Spinal cord (tissue), 10 donors: ENCODE measurements around the gene NDUFAF8. TPM values are rescaled to one million over a fixed set of nuclear protein-coding genes. Genes with fewer than 3 reads are reported as not detected.

Source experiments
- DNase-seq, 6 donors: peaks; one replicate each; pipeline versions ENCODE4 v3.0.0 to v3.0.0-alpha.2; 2013 to 2015; ENCODE audit warnings: low spot score in 6 of 6, low read depth in 4 of 6
- H3K27ac ChIP-seq: one replicate; pipeline ENCODE4 v1.5.1; 2013; ENCODE audit warnings: low read depth, low read length, control low read depth
- H3K27me3 ChIP-seq: one replicate; pipeline ENCODE4 v1.6.1; 2013; ENCODE audit warnings: low read length; ENCODE audit not compliant: control insufficient read depth, insufficient read depth
- H3K36me3 ChIP-seq: one replicate; pipeline ENCODE4 v1.6.1; 2013; ENCODE audit warnings: low read length; ENCODE audit not compliant: control insufficient read depth, insufficient read depth
- H3K4me1 ChIP-seq: one replicate; pipeline ENCODE4 v1.6.1; 2013; ENCODE audit warnings: low read length; ENCODE audit not compliant: control insufficient read depth, insufficient read depth
- H3K4me3 ChIP-seq: one replicate; pipeline ENCODE4 v1.5.1; 2013; ENCODE audit warnings: low read depth, low read length, control low read depth
- H3K9me3 ChIP-seq: one replicate; pipeline ENCODE4 v1.6.1; 2013; ENCODE audit warnings: low read length; ENCODE audit not compliant: control insufficient read depth, insufficient read depth
- WGBS: methylation state at CpG from one replicate; pipeline ENCODE4 v1.1.5; 2013; ENCODE audit warnings: missing lambda C conversion rate; ENCODE audit not compliant: insufficient coverage; 5-methylcytosine and 5-hydroxymethylcytosine counted together
- polyA plus RNA-seq, 2 donors: library from polyadenylated mRNA; unstranded; fragments of 120-200 nt; gene quantifications; one replicate each; pipeline ENCODE4 v1.2.1, GENCODE V29; 2013; ENCODE audit not compliant: insufficient read length in 2 of 2
- total RNA-seq, 2 donors: library from RNA; depleted of rRNA in 1 of 2; stranded (reverse); fragments of 120-200 nt in 1 of 2; fragments of >200 nt in 1 of 2; gene quantifications; one replicate each; pipeline versions ENCODE4 v1.2.3 to v1.2.4, GENCODE V29; 2013 to 2014
- donor health status: healthy.

NDUFAF8 gene
- total and polyA plus RNA-seq, 4 donors: 9.4 to 87.6 (median 73.9) TPM

GRCh38 chr17:81277946-81278693 lies 39.0 kb downstream of the NDUFAF8 start:
- H3K27me3 ChIP-seq: no peaks in the 10 kb centered on the region
- peaks cover 26% of the 10 kb centered on the region for H3K4me1 ChIP-seq
- H3K36me3 ChIP-seq: peaks cover 97% of the 10 kb centered on the region
- WGBS: 86% methylated on average over 20 of the region's 20 CpGs
- H3K27ac ChIP-seq: peak overlapping the region; percentile 53
- H3K4me3 ChIP-seq: no peak overlapping the region
- no peak for DNase-seq
- H3K9me3 ChIP-seq: no peaks in the 10 kb centered on the region

GRCh38 chr17:81278831-81279230 lies 39.7 kb downstream of the NDUFAF8 start:
- no peak for DNase-seq
- 100% methylated on average over 5 of the region's 8 CpGs for WGBS
- H3K36me3 ChIP-seq: peaks cover 97% of the 10 kb centered on the region
- peaks cover 26% of the 10 kb centered on the region for H3K4me1 ChIP-seq
- no peak overlapping the region for H3K4me3 ChIP-seq
- no peak overlapping the region for H3K27ac ChIP-seq
- no peaks in the 10 kb centered on the region for H3K9me3 ChIP-seq
- no peaks in the 10 kb centered on the region for H3K27me3 ChIP-seq

GRCh38 chr17:81279278-81280275 lies 40.5 kb downstream of the NDUFAF8 start:
- no peak overlapping the region for H3K27ac ChIP-seq
- H3K27me3 ChIP-seq: no peaks in the 10 kb centered on the region
- DNase-seq: peak in 2 of 6 donors; percentile 72 to 88
- no peaks in the 10 kb centered on the region for H3K9me3 ChIP-seq
- WGBS: 79% methylated on average over 47 of the region's 50 CpGs
- no peak overlapping the region for H3K4me3 ChIP-seq
- H3K4me1 ChIP-seq: peaks cover 26% of the 10 kb centered on the region
- H3K36me3 ChIP-seq: peaks cover 92% of the 10 kb centered on the region

GRCh38 chr17:81280571-81280970 lies 41.5 kb downstream of the NDUFAF8 start:
- Histone ChIP-seq H3K36me3 (peaks cover 89% of the 10 kb centered on the region), H3K4me3 (no peak overlapping the region), H3K27ac (no peak overlapping the region), H3K4me1 (peaks cover 35% of the 10 kb centered on the region), H3K9me3 (no peaks in the 10 kb centered on the region), H3K27me3 (no peaks in the 10 kb centered on the region)
- 79% methylated on average over 15 of the region's 24 CpGs for WGBS
- no peak for DNase-seq

- Histone ChIP-seq H3K36me3 (peaks cover 89% of the 10 kb centered on the region), H3K27me3 (no peaks in the 10 kb centered on the region), H3K27ac (no peak overlapping the region), H3K9me3 (no peaks in the 10 kb centered on the region), H3K4me1 (peaks cover 42% of the 10 kb centered on the region), H3K4me3 (no peak overlapping the region)
- DNase-seq: no peak
- 92% methylated on average over 31 of the region's 33 CpGs for WGBS
Measured at GRCh38 chr17:81282141-81282540, 43.0 kb downstream of the NDUFAF8 start.

- no peak for DNase-seq
- Histone ChIP-seq H3K9me3 (no peaks in the 10 kb centered on the region), H3K36me3 (peaks cover 89% of the 10 kb centered on the region), H3K27ac (no peak overlapping the region), H3K27me3 (no peaks in the 10 kb centered on the region), H3K4me1 (peaks cover 42% of the 10 kb centered on the region), H3K4me3 (no peak overlapping the region)
- 97% methylated on average over 16 of the region's 16 CpGs for WGBS
Measured at GRCh38 chr17:81282876-81283275, 43.8 kb downstream of the NDUFAF8 start.

GRCh38 chr17:81285179-81285878 lies 46.2 kb downstream of the NDUFAF8 start:
- DNase-seq: peak in 2 of 6 donors; percentile 32 to 59
- Histone ChIP-seq H3K4me3 (peak overlapping the region; percentile 12), H3K9me3 (no peaks in the 10 kb centered on the region), H3K27ac (peak overlapping the region; percentile 74), H3K36me3 (peaks cover 86% of the 10 kb centered on the region), H3K4me1 (peaks cover 36% of the 10 kb centered on the region), H3K27me3 (no peaks in the 10 kb centered on the region)
- WGBS: 32% methylated on average over 37 of the region's 37 CpGs

- no peak overlapping the region for H3K4me3 ChIP-seq
Measured at GRCh38 chr17:81285894-81286293, 46.8 kb downstream of the NDUFAF8 start.

GRCh38 chr17:81286491-81287145 lies 47.5 kb downstream of the NDUFAF8 start:
- 93% methylated on average over 23 of the region's 23 CpGs for WGBS

More at GRCh38 chr17:81285894-81286293, 46.8 kb downstream of the NDUFAF8 start:
- Histone ChIP-seq H3K27me3 (no peaks in the 10 kb centered on the region), H3K27ac (peak overlapping the region; percentile 74), H3K36me3 (peaks cover 84% of the 10 kb centered on the region), H3K4me1 (peaks cover 36% of the 10 kb centered on the region), H3K9me3 (no peaks in the 10 kb centered on the region)
- DNase-seq: no peak
- 76% methylated on average over 10 of the region's 12 CpGs for WGBS

More at GRCh38 chr17:81286491-81287145, 47.5 kb downstream of the NDUFAF8 start:
- Histone ChIP-seq H3K4me3 (no peak overlapping the region), H3K4me1 (peaks cover 38% of the 10 kb centered on the region), H3K27ac (peak overlapping the region; percentile 74), H3K27me3 (no peaks in the 10 kb centered on the region), H3K9me3 (no peaks in the 10 kb centered on the region), H3K36me3 (peaks cover 85% of the 10 kb centered on the region)
- DNase-seq: no peak
